Mesodermal cell (in vitro differentiated cells): ENCODE measurements around the gene LHX3.

ENCODE experiments used
- H3K27ac ChIP-seq: 2 replicates; pipeline ENCODE4 v1.7.0; 2013; ENCODE audit warnings: mild to moderate bottlenecking, low read depth, low read length, moderate library complexity; ENCODE audit not compliant: severe bottlenecking
- H3K36me3 ChIP-seq: 2 replicates; pipeline ENCODE4 v1.7.1; 2013; ENCODE audit warnings: mild to moderate bottlenecking, low read length, moderate library complexity; ENCODE audit not compliant: control insufficient read depth, insufficient read depth
- H3K4me1 ChIP-seq: one replicate; pipeline ENCODE4 v1.7.1; 2013; ENCODE audit warnings: mild to moderate bottlenecking, low read length; ENCODE audit not compliant: insufficient read depth, control insufficient read depth, poor library complexity, severe bottlenecking
- H3K4me3 ChIP-seq: 2 replicates; pipeline ENCODE4 v1.7.0; 2013; ENCODE audit warnings: low read length, control low read depth, mild to moderate bottlenecking; ENCODE audit not compliant: insufficient read depth, poor library complexity, severe bottlenecking; ENCODE audit errors: extremely low read depth
- H3K9me3 ChIP-seq: 2 replicates; pipeline ENCODE4 v1.7.1; 2013; ENCODE audit warnings: mild to moderate bottlenecking, low read length, moderate library complexity; ENCODE audit not compliant: control insufficient read depth
- WGBS, 2 experiments: methylation state at CpG; one replicate each; pipeline ENCODE4 v1.1.5; 2013; ENCODE audit warnings: missing lambda C conversion rate in 2 of 2; ENCODE audit not compliant: insufficient coverage in 2 of 2; 5-methylcytosine and 5-hydroxymethylcytosine counted together

LHX3 gene

DNA sequence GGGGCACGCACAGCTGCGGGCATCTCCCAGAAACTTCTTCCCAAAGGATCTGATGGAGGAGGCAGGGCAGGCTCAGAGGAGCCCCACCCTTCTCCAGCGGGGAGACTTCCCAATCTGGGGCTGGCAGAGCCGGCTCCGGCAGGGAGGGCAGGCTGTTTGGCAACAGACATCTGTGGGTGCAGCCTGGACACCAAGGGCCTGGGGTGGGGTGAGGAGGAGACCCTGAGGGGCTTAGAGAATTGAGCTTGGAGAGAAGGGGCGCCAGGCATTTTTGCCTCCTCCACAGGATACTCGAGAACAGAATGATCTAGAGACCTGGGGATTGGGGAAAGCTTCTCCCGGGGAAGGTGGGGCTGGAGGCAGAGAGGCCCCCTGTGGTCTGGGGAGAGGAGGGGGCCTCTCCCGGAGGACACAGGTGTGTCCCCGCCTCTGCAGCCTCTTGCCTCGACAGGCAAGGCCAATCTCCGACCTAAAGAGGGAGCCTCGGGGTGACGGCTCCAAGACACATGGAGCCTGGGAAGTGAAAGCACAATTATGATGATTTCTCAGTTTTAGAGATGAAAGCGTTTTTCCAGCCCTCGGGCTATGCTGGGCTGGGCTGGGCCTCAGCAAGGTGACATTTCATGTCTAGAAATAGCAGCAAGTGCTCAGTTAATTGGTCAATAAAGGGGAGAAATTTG lies 8.4 kb downstream of the LHX3 start:
- Histone ChIP-seq H3K27ac (no peak overlapping the region), H3K4me1 (peaks cover 12% of the 10 kb centered on the region), H3K4me3 (no peak overlapping the region), H3K9me3 (no peaks in the 10 kb centered on the region), H3K36me3 (no peaks in the 10 kb centered on the region)
- WGBS, 2 experiments = 2 to 4% methylated on average over 14 to 16 of the region's 16 CpGs

GRCh38 chr9:136194540-136194939 lies 10.4 kb downstream of the LHX3 start:
- peaks cover 12% of the 10 kb centered on the region for H3K4me1 ChIP-seq
- no peaks in the 10 kb centered on the region for H3K9me3 ChIP-seq
- 5 to 6% methylated on average over 3 of the region's 5 CpGs for WGBS, 2 experiments
- H3K4me3 ChIP-seq = no peak overlapping the region
- no peaks in the 10 kb centered on the region for H3K36me3 ChIP-seq
- H3K27ac ChIP-seq = no peak overlapping the region

DNA sequence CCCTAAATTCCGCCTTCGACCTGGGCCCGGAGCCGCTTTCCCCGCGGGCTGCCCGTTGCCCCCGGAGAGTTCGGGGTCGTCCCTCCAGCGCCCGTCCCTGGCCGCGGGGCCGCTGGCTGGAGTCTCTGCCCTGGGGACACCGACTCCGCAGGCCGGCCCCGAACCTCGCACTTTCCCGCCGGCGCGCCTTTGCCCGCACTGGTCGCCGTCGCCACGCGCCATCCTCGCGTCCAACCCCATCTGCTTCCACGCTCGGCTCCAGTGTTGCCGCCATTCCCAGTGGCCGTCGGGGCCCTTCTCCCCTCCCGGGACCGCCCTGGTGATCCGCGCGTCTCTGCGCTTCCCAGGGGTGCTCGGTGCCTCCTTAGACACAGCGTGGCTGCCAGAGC lies 11.0 kb downstream of the LHX3 start:
- peaks cover 12% of the 10 kb centered on the region for H3K4me1 ChIP-seq
- no peaks in the 10 kb centered on the region for H3K36me3 ChIP-seq
- H3K27ac ChIP-seq = no peak overlapping the region
- H3K9me3 ChIP-seq = no peaks in the 10 kb centered on the region
- 1 to 2% methylated on average over 31 to 40 of the region's 45 CpGs for WGBS, 2 experiments
- no peak overlapping the region for H3K4me3 ChIP-seq

GRCh38 chr9:136193127-136193890 lies 11.6 kb downstream of the LHX3 start:
- Histone ChIP-seq H3K36me3 (no peaks in the 10 kb centered on the region), H3K4me1 (peaks cover 9% of the 10 kb centered on the region), H3K4me3 (no peak overlapping the region), H3K27ac (no peak overlapping the region), H3K9me3 (no peaks in the 10 kb centered on the region)
- WGBS, 2 experiments = 0 to 2% methylated on average over 36 to 69 of the region's 96 CpGs

DNA sequence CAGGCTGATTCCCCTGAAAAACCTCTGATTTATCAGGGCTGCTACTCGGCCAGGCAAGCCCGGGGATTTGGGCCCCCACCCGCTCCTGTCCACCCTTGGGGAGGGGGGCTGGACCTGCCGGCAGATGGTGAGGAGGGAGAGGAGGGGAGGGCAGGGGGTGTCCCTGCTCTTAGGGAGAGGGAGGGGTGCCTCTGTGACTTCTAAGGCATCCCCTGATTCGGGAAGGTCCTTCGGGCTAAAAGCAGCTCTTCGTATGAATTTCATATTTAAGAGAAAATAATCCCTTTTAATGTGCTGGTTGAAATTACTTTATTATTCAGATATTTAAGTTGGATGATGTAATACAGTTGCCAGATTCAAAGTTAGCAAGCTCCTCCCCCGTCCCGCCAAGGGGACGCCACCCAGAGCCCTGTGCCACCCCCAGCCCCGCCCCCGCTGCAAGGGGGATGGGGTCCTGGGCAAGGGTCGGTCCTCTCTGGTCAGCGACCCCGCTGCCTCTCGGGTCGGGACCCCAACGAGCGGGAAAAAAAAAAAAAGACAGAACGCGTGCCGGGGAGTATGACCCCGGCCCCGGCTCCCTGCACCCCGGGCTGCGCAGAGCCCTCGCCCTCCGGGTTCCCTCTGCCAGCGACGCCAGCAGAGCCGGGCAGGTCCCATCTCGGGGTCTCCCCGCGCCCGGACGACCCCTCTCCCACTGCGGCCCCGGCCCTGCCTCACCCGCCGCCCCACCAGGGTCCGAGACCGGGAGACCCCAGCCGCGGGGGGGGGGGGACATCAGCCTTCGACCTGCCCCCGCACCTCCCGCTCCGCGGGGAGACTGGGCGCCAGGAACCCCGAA lies 12.4 kb downstream of the LHX3 start:
- H3K4me3 ChIP-seq = no peak overlapping the region
- peaks cover 7% of the 10 kb centered on the region for H3K4me1 ChIP-seq
- no peaks in the 10 kb centered on the region for H3K9me3 ChIP-seq
- H3K36me3 ChIP-seq = no peaks in the 10 kb centered on the region
- 0 to 4% methylated on average over 14 to 35 of the region's 51 CpGs for WGBS, 2 experiments
- no peak overlapping the region for H3K27ac ChIP-seq

DNA sequence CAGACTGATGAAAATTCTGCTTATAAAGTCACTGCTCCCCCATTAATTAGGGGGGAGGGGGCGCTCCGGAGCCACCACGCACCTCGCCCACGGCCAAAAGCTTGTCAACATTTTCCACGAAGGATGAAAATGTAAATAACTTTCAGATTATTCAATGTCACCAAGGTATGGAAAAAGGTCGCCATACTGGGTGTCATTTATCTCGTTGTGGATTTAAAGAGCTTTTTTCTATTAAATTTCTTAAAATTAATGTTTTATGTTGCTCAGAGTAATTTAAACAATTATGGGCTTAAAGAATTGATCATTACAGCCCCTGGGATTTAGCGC lies 13.0 kb downstream of the LHX3 start:
- H3K9me3 ChIP-seq = no peaks in the 10 kb centered on the region
- no peak overlapping the region for H3K4me3 ChIP-seq
- peaks cover 7% of the 10 kb centered on the region for H3K4me1 ChIP-seq
- no peaks in the 10 kb centered on the region for H3K36me3 ChIP-seq
- 23% methylated on average over 4 of the region's 9 CpGs; no CpG with 5 or more reads in 1 of the 2 experiments for WGBS, 2 experiments
- H3K27ac ChIP-seq = no peak overlapping the region

GRCh38 chr9:136191099-136191959 lies 13.6 kb downstream of the LHX3 start:
- Histone ChIP-seq H3K36me3 (no peaks in the 10 kb centered on the region), H3K9me3 (no peaks in the 10 kb centered on the region), H3K4me3 (no peak overlapping the region), H3K27ac (no peak overlapping the region), H3K4me1 (peaks cover 7% of the 10 kb centered on the region)
- WGBS, 2 experiments = 57 to 80% methylated on average over 12 to 17 of the region's 30 CpGs

DNA sequence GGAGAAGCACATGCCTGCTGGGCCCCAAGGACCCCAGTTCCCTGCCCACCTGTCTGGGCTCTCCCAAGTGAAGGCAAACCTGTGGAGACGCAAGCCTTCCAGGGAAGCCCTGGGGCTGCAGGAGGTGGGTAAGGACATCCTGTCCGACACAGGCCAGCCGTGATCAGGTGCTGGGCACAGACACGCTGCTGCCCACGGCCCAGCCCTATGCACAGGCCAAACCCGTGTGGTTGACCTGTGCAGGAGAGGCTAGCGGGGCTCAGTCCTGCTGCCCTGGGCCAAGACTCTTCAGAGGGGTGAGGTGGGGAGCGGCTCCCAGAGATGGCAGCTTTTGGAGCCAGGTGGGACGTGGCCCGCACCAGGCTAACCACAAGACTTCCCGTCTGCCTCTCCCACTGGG lies 14.3 kb downstream of the LHX3 start:
- Histone ChIP-seq H3K4me1 (peaks cover 7% of the 10 kb centered on the region), H3K4me3 (no peak overlapping the region), H3K27ac (no peak overlapping the region), H3K36me3 (no peaks in the 10 kb centered on the region), H3K9me3 (no peaks in the 10 kb centered on the region)
- 84% methylated on average over 7 to 11 of the region's 11 CpGs for WGBS, 2 experiments

DNA sequence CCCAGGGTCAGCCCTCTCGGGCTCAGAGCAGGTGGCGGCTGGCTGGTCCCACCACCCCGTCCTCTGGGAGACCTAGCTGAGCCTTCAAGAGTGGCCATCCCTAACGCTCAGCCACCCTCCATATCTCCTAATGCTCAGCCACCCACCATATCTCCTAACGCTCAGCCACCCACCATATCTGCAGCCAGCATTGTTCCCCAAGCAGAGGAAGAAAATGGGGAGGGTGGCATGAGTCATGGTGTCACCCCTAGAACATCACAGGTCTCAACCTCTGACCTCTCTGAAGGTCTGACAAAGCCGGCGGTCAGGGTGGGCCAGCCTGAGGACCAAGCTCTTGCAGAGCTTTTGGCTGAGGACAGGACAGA lies 14.7 kb downstream of the LHX3 start:
- WGBS, 2 experiments = 94 to 100% methylated on average over 1 to 6 of the region's 7 CpGs
- H3K36me3 ChIP-seq = no peaks in the 10 kb centered on the region
- peaks cover 7% of the 10 kb centered on the region for H3K4me1 ChIP-seq
- H3K27ac ChIP-seq = no peak overlapping the region
- no peaks in the 10 kb centered on the region for H3K9me3 ChIP-seq
- no peak overlapping the region for H3K4me3 ChIP-seq
